Esophagus squamous epithelium (tissue), 4 donors: ENCODE results near the gene OAT.

Source experiments
- CTCF ChIP-seq, 6 experiments: fragments of 450-650 bp in 4 of 6; fragments of 200-600 bp in 2 of 6; sonication (generic) in 2 of 6; IDR thresholded peaks; one replicate each; pipeline ENCODE4 v1.5.1; 2016 to 2019; ENCODE audit warnings: antibody characterized with exemption in 6 of 6, mild to moderate bottlenecking in 4 of 6, moderate library complexity in 4 of 6
- POLR2A ChIP-seq, 4 donors: fragments of 450-650 bp; IDR thresholded peaks; one replicate each; pipeline ENCODE4 v1.6.1; 2017; ENCODE audit warnings: antibody characterized with exemption in 4 of 4, mild to moderate bottlenecking in 4 of 4, moderate library complexity in 3 of 4

- TF ChIP-seq CTCF (IDR thresholded peaks at IDR 0.05) (no peak), POLR2A (IDR thresholded peaks at IDR 0.05) (no peak)
Observed at GRCh38 chr10:124409696-124410095, 9.0 kb downstream of the OAT start.
